DMS79 treated with DMSO at 0.1 percent for 48 hours (cell line): ENCODE results near the gene WSCD2.
"Not testable (repeated sequence)": the region's sequence is repeated elsewhere in the genome, so short reads cannot be mapped to it uniquely, and the experiment has no call there.

Source experiments
- DNase-seq: peaks from one replicate; lab custom pipeline; 2025; lab: John Stamatoyannopoulos, UW

Gene WSCD2

DNA sequence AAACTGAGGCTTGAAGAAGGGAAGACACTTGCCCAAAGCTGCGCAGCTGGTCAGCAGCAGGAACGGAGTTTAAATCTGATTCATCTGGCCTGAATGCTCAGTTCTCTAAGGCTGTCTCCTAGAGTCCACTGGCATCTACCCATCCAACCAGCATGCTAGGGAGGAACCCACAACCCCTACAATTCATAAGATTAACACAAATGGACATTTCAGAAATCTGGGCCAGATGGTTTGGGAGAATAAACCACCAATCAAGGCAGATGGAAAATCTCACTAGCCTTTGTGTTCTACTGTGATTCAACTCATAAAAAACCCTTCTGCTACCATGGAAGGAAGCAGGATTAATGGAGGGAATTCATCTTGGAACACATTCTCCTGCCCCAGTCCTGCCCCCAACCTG is 67.8 kb downstream of the WSCD2 start:
- DNase-seq: no peak

DNA sequence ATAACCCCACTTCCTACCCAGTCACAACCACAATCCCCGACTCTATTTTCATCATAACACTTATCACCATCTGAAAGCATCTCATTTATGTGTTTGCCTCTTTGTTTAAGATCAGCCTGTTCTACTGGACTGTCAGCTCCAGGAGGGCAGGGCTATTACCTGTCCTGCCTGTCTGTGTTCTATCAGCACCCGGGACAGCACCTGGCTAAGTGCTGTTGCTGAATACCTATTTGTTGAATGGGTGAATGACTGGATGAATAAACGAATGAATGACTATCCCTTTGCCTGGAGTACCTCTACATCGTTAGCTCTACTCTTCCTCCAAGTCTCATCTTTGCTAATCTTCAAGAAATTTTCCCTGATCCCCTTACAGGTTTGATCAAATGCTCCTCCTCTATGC is 69.0 kb downstream of the WSCD2 start:
- DNase-seq: no peak

DNA sequence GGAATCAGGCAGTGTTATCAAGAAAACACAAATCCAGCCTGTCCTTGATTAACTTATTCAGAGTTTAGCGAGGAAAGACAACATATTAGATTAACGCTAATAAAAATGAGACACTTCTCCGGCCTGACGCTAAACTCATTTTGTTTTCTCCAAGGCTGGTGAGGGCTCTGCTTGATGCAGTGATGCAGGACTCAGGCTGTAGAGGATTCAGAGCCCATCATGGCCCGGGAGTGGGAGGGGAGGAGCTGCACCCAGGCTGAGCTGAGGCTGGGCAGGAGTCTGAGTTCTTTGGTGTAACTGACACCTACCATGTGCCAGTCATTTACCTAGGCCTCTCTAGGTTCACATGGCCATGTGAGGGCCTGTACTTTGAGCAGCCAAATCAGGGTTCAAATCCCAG is 70.0 kb downstream of the WSCD2 start:
- DNase-seq: no peak

DNA sequence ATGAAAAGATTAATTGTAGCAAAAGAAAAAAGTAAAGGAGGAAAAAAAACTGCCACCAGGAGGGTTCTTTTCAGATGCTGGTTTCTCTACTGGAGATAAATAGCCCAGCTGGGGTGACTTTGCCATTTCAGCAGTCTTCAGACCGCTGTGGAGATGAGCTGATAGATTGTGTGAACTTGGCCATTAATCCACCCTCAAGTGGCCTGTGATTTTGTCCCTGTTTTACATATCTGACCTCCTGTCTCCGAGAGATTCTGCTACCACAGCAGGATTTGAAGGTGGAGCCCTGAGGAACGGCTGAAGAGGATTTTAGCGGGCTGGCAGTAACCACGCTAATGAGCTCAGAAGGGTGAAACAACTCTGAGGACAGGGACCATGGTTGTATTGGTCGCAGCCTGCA is 72.7 kb downstream of the WSCD2 start:
- DNase-seq: no peak

DNA sequence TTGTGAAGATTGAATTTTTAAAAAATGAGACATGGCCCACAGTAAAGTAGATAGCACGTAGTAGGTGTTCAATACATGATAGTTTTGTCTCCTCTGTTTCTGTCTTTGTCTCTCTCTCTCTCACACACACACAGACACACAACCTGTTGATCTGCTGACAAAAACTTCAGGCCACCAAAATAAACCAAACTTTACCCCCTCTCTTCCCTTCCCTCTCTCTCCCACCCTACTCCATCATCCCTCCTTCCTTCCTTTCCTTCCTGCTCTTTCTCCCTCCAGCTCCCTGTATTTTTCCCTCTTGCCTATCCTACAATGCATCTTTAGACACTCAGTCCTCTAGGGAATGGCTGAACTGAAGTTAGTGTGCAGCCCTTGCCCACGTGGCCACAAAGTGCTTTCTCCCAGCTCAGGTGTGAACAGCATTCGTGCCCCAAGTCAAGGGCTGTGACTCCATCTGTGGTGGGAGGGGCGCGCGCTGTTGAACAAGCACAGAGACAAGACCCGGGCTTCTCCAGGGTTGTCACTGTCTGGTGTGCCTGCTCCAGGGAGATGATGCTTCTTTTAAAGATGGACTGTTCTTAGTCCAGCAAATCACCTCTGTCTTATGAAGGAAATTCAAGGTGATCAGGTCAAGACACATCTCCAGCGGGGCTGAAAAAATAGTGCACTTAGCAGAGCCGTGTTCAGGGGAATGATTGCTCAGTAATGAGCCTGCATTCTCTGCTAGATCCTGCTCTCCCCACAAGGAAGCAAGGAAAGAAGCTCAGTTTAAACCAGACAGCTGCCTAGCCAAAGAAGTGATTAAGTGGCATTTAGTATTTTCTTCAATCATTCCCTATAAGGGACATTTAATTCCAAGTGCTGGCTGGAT is 75.3 kb downstream of the WSCD2 start:
- DNase-seq: no peak

DNA sequence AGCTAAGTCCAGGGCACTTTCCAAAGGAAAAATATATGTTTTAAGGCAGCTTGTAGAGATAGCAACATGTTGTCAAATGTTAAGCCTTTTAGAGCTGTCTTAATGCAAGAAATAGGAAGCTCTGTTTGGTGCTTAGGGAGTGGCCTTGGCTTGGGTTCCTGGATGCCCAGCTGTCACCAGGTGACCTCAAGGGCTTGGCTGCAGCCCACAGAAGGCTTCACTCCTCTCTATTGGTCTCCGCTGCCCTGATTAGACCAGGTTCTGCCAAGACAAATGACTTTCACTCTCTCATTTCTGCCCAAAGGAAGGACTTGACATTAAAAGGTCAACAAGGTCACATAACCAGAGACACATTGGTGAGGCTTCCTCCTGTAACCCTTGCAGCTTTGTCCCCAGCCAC is 76.8 kb downstream of the WSCD2 start:
- DNase-seq: no peak

DNA sequence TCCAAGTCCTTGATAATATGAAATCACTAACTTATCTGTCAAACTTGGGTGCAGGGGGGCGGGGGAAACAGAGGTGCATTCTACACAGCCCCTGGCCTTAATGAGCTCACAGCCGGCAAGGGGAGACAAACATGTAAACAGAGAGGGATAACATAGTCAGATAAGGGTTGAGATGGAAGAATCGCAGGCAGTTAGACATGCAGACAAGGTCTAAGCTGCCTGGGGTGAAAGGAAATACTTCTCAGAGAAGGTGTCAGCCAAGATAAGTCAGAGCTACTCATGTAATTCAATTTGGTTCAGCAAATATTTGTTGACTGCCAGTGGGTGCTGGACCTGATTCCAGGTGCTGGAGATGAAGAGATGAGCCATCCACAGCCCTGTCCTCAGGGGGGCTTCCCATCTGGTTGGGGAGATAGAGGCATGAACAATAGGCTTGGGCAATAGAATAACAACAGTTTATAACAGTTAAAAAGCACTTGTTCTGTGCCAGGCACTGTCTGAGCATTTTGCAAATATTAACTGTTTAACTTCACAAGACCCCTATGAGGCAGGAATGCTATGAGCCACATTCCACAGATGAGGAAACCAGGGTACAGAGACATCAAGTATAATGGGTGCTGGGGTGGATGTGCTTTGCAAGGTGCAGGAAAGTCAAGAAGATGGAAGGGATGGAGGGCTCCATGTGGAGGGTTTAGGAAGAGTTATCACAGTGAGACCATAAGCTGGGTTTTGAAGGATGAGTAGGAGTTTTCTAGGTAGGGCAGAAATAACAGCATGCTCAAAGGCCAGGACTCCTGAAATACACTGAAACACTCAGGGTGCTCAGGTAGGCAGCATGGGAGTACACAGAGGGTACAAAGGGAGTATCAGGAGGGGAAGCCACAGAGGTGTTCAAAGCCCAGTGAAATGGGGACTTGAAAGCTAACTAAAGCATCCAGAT is 79.0 kb downstream of the WSCD2 start:
- no peak for DNase-seq

DNA sequence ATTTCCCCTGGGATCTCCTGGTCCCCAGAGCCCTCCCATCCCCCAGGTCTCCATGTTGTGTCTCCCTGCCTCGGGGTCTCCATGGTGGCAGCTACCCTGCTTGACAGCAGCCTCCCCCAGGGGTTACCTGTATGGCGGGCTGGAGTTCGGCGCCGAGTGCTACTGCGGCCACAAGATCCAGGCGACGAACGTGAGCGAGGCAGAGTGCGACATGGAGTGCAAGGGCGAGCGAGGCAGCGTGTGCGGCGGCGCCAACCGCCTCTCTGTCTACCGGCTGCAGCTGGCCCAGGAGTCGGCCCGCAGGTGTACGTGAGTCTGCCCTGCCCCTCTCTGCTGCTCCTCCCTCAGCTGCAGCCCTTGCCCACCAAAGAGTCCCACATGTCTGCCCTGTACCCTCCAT is 80.9 kb downstream of the WSCD2 start:
- no peak for DNase-seq

DNA sequence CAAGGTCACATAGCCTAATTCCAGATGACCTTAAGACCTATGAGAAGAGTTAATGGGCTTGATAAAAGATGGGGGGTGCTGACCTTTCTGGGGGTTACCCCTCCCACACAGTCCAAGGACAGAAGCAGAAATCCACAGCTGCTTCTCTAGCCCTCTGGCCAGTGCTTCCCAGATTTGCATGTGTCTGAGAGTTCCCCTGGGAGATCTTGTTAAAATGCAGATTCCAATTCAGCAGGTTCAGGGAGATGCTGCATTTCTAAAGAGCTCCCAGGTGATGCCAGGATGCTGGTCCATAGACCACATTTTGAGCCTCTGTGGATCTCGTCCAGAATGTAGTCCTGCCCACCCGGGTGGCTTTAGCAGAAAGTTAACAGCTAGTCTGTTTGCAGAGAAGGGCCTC is 82.1 kb downstream of the WSCD2 start:
- DNase-seq: no peak

DNA sequence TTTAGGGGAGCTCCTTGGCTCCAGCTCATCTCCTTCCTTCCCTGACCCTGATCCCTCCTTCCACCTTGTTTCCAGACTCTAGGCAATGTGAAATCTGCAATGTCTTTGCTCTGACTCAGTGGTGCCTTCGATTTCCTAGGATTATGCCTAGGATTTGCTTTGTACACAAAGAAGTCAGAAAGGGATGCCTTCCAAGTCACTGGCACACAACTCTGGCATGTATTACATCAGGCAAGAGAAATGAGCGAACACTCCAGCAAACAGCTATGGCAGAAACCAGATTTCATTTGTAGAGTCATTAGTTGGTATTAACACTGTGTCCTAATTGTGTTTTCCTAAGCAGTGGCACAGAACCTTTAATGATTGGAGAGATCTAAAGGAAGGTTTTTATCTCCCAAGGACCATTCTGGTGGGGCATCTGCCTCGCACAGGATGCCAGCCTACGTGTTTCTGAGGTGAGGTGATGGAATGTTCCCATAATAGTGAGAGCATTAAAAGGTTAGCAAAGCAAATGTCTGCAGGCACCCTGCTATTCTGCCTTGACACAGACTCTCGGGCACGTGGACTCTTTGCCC is 84.9 kb downstream of the WSCD2 start:
- DNase-seq: no peak

DNA sequence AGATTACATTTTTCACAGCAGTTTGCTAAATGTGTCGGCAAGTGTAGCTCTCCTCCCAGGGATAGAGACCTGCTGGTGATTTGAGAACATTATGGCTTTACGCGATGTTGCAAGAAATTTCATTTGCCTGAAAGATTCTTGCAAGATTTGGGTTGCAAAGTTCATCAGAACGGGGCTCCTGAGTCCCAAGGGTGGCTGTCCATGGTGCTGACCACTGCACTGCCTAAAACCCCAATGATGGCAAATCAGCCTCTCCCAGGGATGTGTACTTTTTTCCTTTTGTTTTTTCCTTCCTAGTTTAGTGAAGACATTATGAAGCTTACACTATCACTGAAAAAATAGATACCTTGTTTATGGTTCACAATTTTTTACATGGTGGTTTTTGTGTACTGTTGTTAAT is 85.4 kb downstream of the WSCD2 start:
- DNase-seq: no peak

DNA sequence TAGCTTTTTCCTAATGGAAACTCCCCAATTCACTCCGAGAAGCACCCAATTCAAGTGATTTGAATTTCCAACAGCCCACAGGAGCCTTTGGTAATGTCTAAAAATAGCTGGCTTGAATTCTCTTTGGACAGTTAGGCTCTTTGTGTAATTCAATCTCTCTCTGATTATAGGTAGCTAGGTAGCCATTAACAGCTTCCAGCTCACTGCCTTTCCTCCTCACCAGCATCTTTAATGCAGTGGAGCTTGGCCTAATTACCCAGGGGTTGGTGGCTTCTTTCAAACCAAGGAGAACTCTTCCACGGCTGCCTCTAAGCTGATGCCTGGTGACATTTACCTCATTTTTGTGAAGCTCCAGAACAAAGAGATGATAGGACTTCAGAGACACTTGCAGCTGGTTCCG is 86.4 kb downstream of the WSCD2 start:
- no peak for DNase-seq

DNA sequence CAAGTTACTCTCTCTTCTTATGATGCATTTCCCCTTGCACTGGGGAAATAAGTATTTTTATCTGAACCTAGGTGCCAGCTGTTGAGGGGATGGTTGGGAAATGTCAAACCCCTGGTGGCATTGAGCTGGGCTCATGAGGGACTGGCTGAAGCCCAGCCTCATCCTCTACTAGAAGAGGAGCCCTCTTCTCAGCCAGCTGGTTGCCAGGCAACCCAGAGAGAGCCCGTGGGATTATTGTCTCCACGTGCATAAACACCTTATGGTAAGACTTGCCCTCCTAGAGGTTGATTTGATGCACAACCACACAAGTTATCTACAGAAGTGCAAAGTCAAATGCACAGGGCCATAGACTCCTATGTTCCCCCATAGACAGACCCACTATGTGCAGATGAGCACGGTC is 89.8 kb downstream of the WSCD2 start:
- DNase-seq: no peak

DNA sequence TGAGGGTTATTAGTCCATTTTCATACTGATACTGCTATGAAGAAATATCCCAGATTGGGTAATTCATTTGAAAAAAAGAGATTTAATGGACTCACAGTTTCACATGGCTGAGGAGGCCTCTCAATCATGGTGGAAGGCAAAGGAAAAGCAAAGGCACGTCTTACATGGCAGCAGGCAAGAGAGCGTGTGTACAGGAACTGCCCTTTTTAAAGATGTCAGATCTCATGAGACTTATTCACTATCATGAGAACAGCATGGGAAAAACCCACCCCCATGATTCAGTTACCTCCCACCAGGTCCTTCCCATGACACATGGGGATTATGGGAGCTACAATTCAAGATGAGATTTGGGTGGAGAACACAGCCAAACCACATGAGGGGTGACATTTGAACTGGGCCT is 96.0 kb downstream of the WSCD2 start:
- not testable (repeated sequence) for DNase-seq

DNA sequence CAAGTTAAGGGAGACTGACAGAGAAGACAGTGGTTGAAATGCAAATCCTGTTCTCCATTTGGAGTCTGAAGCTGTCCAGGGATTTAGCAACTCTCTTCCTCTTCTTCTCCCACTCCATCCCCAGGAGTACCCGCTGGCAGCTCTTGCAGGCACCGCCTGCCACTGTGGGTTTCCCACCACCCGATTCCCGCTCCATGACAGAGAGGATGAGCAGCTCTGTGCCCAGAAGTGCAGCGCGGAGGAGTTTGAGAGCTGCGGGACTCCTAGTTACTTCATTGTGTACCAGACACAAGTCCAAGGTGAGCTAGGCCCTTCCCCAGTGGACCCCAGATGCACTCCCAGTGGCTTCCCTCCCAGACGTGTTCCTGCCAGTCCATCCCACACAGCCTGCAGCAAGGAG is 97.8 kb downstream of the WSCD2 start:
- no peak for DNase-seq

DNA sequence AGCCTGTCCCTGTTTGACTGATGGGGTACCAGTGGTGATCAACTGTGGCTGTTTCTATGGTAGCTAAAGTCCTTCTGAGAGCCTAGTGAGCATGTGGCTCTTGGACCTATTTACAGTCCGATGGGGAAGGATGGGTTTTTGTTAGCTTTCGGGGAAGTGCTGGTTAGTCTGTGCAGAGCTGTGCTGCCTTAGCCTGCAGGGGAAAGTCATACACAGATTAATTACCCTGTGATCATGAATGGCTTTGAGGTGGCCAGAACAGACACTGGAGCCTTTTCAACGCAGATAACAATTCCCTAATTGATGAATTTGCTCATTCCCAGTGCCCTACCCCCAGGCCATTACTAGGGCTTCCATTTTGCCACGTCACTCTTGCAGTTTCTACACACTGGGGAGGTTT is 99.7 kb downstream of the WSCD2 start:
- DNase-seq: no peak

DNA sequence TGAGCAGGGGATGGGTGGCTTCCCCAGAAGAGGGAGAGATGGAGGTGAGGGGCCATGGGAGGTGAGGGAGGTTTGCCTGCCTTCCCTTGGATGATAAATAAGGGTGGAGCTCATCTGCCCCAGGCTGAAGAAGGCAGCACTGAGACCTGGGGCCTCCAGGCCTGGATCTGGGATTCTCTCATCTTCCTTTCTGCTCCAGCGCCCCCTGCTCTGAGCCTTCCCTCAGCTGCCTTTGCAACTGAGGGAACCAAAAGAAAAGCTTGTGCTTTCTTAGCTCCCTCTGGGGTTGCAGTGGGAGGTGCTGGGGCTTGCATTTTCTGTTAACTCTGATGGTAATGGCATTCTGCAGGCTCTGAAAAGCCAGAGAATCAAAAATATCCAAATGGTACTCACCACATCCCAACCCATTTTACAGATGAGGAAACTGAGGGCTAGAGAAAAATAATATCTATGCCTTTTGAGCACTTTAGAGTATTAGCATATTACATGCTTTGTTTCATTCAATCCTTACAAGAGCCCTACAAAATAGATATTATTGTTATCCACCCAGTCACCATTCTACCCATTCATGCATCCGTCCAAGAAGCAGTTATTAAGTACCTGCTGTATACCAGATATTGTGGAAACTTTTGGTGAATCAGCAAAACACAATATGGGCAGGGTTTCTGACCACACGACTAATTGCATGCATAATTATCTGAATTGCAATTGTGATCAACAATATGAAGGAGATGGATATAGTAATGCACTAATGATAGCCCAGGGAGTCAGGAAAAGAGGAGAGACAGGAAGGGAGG is 102.2 kb downstream of the WSCD2 start:
- DNase-seq: no peak

DNA sequence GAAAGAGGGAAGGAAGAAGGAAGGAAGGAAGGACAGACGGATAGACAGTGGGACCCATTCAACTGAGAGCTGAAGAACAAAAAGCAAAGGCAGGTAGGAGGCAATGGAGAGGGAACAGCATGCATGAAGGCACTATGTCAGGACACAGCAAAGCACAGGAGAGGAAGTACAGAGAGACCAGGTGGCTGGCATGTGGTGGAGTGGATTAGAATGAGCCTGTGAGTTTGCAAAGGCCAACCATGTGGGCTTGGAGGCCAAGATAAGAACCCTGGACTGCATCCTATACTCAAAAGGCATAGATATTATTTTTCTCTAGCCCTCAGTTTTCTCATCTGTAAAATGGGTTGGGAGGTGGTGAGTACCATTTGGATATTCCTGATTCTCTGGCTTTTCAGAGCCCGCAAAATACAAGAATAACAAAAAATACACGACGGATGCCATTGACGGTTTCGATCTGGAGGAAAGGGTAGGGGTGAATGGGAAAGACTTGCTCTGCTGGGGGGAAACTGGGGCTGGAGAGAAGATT is 102.9 kb downstream of the WSCD2 start:
- DNase-seq: no peak

DNA sequence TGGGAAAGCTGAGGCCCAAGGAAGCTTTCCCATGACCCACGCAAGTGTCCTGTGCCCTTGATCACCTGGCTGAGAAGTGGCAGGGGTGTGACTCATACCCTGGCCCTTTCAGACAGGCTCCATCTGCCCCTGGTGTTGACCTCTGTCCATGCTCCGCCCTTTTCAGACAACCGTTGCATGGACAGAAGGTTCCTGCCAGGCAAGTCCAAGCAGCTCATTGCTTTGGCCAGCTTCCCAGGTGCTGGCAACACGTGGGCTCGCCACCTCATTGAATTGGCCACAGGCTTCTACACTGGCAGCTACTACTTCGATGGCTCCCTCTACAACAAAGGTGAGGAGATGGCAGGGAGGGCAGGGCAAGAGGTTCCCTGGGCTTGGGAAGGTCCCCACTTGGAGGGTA is 103.5 kb downstream of the WSCD2 start:
- DNase-seq: no peak

DNA sequence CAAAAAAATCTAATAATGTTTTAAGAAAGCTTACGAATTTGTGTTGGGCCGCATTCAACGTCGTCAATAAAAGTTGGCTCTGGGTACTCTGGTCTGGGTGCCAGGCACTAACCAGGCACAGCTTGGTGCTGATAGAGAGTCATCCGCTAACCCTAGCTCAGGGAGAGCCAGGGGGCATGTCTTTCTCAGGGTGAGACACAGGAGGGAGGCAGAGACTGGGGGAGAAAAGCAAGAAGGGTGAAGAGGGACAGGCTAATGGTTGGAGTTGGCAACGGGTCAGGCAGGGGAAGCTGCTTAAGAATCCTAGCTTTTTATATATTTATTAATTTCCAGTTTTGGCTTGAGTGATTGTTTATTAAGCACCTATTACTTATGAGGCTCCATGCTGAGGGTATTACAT is 105.1 kb downstream of the WSCD2 start:
- DNase-seq: no peak

DNA sequence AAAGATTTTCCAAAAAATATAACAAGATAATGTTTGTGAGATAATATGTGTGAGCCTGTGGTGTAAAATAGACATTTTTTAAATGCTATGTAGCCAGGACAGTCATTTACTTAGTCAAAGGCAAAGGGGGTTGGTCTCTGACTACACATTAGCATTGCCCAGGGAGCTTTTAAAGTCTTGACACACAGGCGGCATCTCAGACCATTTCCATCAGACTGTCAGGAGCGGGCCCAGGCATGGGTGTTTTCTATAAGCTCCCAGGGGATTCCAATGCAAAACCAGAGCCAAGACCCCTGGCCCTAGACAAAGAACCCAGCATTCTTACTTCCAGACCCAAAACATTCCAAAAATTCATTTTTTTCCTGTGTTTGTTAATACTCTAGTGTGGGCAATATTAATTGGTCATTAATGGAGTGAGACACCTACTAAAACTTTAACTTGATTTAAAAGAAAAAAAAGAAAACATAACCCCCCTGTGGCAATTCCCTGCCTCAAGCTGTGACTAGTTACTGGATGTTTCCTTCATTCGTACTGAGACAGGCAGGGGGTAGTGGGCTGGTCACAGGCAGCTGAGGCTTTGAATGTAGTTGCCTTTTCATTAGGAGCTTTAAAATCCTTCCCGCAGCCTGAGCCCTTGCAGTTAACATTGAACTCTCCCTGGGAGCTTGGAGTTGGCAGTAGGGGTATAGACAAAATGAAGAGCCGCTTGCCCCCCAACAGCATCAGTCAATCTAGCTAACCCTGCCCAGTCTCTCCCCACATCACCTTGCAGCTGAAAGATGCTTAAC is 106.3 kb downstream of the WSCD2 start:
- no peak for DNase-seq
